Measurements from ENCODE around the gene KDM2B. TPM values are rescaled to one million over a fixed set of nuclear protein-coding genes. Genes with fewer than 3 reads are reported as not detected.

Gene KDM2B
- total and polyA plus RNA-seq, 10 of the 15 experiments (the other 5 are each of a cell fraction or from before 2014, with no cell fraction given): 13.6 to 124 (median 40.4) TPM

- no TSS peak for BruUV-seq (replicated peaks)
- ChIA-PET SMC1A (ENCODE audit: uncharacterized antibody, unreplicated experiment) (interaction anchor here (0.8 to 7.3 kb wide), 11 partner anchors 18 to 104 kb away, joined by 3 to 48 read pairs (median 3); partner anchors contain the start of genes MORN3 and ORAI1), CTCF (interaction anchor here (0.6 to 5.1 kb wide), 18 partner anchors 9 to 90 kb away, joined by 3 to 40 read pairs (median 4); partner anchors contain the start of gene MORN3), POLR2A (interaction anchor here (0.7 to 8.1 kb wide), 10 partner anchors 9 to 83 kb away, joined by 3 to 87 read pairs (median 6); partner anchors contain the start of gene ORAI1), RAD21 (ENCODE audit: unreplicated experiment) (interaction anchor here (0.6 to 5.8 kb wide), 11 partner anchors 12 to 96 kb away, joined by 3 to 51 read pairs (median 13); partner anchors contain the start of gene ORAI1)
- DNase-seq (ENCODE audit: low read depth, low spot score) (no peak), FAIRE-seq (no peak), ATAC-seq (peak; percentile 12)
- intact Hi-C loops (cut with micrococcal nuclease; ENCODE audit: unreplicated experiment) (no loop called here), in situ Hi-C loops (cut with MboI) (no loop called here)
- H3K79me2 ChIP-seq (ENCODE audit: control insufficient read depth, insufficient read depth, low read length): peaks cover 14% of the 10 kb centered on the region
- peak overlapping the region; percentile 77 for H3K4me3 ChIP-seq
- H3K36me3 ChIP-seq (ENCODE audit: control insufficient read depth in 2 of 2, insufficient read depth in 2 of 2, low read length in 1 of 2): no peaks in the 10 kb centered on the region
- H3K9me3 ChIP-seq (replicated peaks; ENCODE audit: control insufficient read depth, insufficient read depth, low read length): no peaks in the 10 kb centered on the region
- H4K20me1 ChIP-seq (ENCODE audit: control insufficient read depth, insufficient read depth): no peaks in the 10 kb centered on the region
- no peaks in the 10 kb centered on the region for H3K27me3 ChIP-seq (replicated peaks in 1 of 2; ENCODE audit: control insufficient read depth in 2 of 2, insufficient read depth in 2 of 2, low read length in 1 of 2)
- 58% methylated on average over 65 of the region's 77 CpGs for WGBS (ENCODE audit: insufficient coverage, insufficient replicate concordance, low lambda C conversion rate, missing lambda C conversion rate)
- peaks cover 19% of the 10 kb centered on the region for H3K4me1 ChIP-seq (ENCODE audit: control insufficient read depth, insufficient read depth, low read length)
- peak overlapping the region; percentile 72 for H2AFZ ChIP-seq (ENCODE audit: control insufficient read depth, low read depth, low read length)
- H3K27ac ChIP-seq (ENCODE audit: control insufficient read depth, insufficient read depth): peak overlapping the region; percentile 38; the same call in 1 of the 2 replicates
- peak overlapping the region; percentile 74 for H3K9ac ChIP-seq (ENCODE audit: control insufficient read depth, insufficient read depth, low read length)
- peak overlapping the region; percentile 92 for H3K4me2 ChIP-seq (ENCODE audit: control insufficient read depth, insufficient read depth)
- TF ChIP-seq TCF12 (IDR thresholded peaks at IDR 0.05; ENCODE audit: low read depth, low read length) (0 out of 2 replicates have a peak, but pooled peaks have one; percentile 23), GATAD2B (conservative IDR thresholded peaks at IDR 0.05; ENCODE audit: low read depth) (0 out of 2 replicates have a peak, but pooled peaks have one; percentile 44), BHLHE40 (IDR thresholded peaks at IDR 0.05; ENCODE audit: borderline replicate concordance in 1 of 2, low read depth in 2 of 2, low read length in 1 of 2) (peak in 1 of 2 experiments; percentile 52; a peak in 1 of 4 replicates), RUNX3 (IDR thresholded peaks at IDR 0.05; ENCODE audit: low read length) (no peak), MXI1 (IDR thresholded peaks at IDR 0.05; ENCODE audit: low read depth, low read length) (no peak), LARP7 (IDR thresholded peaks at IDR 0.05) (0 out of 2 replicates have a peak, but pooled peaks have one; percentile 15), RAD21 (IDR thresholded peaks at IDR 0.05; ENCODE audit: insufficient read depth, low read depth, low read length) (0 out of 2 replicates have a peak, but pooled peaks have one; percentile 34), HDGF (IDR thresholded peaks at IDR 0.05) (0 out of 2 replicates have a peak, but pooled peaks have one; percentile 40), NR2F1 (conservative IDR thresholded peaks at IDR 0.05) (peak; percentile 56)
- TF ChIP-seq, protein P1, sequence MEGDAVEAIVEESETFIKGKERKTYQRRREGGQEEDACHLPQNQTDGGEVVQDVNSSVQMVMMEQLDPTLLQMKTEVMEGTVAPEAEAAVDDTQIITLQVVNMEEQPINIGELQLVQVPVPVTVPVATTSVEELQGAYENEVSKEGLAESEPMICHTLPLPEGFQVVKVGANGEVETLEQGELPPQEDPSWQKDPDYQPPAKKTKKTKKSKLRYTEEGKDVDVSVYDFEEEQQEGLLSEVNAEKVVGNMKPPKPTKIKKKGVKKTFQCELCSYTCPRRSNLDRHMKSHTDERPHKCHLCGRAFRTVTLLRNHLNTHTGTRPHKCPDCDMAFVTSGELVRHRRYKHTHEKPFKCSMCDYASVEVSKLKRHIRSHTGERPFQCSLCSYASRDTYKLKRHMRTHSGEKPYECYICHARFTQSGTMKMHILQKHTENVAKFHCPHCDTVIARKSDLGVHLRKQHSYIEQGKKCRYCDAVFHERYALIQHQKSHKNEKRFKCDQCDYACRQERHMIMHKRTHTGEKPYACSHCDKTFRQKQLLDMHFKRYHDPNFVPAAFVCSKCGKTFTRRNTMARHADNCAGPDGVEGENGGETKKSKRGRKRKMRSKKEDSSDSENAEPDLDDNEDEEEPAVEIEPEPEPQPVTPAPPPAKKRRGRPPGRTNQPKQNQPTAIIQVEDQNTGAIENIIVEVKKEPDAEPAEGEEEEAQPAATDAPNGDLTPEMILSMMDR (IDR thresholded peaks at IDR 0.05 in 2 of 3, conservative IDR thresholded peaks at IDR 0.05 in 1 of 3; ENCODE audit: control insufficient read depth in 2 of 3, extremely low read depth in 1 of 3, insufficient read depth in 1 of 3, low read depth in 3 of 3, low read length in 3 of 3): peak in 2 of 3 experiments; percentile 8 to 39; a peak in 3 of 6 replicates
- TF ChIP-seq, protein P2, sequence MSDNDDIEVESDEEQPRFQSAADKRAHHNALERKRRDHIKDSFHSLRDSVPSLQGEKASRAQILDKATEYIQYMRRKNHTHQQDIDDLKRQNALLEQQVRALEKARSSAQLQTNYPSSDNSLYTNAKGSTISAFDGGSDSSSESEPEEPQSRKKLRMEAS (IDR thresholded peaks at IDR 0.05; ENCODE audit: low read depth, low read length): peak; percentile 34; the same call in 1 of the 2 replicates
- TF ChIP-seq, protein P3, sequence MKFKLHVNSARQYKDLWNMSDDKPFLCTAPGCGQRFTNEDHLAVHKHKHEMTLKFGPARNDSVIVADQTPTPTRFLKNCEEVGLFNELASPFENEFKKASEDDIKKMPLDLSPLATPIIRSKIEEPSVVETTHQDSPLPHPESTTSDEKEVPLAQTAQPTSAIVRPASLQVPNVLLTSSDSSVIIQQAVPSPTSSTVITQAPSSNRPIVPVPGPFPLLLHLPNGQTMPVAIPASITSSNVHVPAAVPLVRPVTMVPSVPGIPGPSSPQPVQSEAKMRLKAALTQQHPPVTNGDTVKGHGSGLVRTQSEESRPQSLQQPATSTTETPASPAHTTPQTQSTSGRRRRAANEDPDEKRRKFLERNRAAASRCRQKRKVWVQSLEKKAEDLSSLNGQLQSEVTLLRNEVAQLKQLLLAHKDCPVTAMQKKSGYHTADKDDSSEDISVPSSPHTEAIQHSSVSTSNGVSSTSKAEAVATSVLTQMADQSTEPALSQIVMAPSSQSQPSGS (IDR thresholded peaks at IDR 0.05; ENCODE audit: low read length): no peak
- TF ChIP-seq, protein P4, sequence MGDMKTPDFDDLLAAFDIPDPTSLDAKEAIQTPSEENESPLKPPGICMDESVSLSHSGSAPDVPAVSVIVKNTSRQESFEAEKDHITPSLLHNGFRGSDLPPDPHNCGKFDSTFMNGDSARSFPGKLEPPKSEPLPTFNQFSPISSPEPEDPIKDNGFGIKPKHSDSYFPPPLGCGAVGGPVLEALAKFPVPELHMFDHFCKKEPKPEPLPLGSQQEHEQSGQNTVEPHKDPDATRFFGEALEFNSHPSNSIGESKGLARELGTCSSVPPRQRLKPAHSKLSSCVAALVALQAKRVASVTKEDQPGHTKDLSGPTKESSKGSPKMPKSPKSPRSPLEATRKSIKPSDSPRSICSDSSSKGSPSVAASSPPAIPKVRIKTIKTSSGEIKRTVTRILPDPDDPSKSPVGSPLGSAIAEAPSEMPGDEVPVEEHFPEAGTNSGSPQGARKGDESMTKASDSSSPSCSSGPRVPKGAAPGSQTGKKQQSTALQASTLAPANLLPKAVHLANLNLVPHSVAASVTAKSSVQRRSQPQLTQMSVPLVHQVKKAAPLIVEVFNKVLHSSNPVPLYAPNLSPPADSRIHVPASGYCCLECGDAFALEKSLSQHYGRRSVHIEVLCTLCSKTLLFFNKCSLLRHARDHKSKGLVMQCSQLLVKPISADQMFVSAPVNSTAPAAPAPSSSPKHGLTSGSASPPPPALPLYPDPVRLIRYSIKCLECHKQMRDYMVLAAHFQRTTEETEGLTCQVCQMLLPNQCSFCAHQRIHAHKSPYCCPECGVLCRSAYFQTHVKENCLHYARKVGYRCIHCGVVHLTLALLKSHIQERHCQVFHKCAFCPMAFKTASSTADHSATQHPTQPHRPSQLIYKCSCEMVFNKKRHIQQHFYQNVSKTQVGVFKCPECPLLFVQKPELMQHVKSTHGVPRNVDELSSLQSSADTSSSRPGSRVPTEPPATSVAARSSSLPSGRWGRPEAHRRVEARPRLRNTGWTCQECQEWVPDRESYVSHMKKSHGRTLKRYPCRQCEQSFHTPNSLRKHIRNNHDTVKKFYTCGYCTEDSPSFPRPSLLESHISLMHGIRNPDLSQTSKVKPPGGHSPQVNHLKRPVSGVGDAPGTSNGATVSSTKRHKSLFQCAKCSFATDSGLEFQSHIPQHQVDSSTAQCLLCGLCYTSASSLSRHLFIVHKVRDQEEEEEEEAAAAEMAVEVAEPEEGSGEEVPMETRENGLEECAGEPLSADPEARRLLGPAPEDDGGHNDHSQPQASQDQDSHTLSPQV (IDR thresholded peaks at IDR 0.05): no peak
Observed at GRCh38 chr12:121578230-121579189, 2.3 kb downstream of the KDM2B start.

Data from GM12878 (cell line).